GM23338 (cell line): ENCODE data around the gene SELENOS. TPM values are rescaled to one million over a fixed set of nuclear protein-coding genes. Genes with fewer than 3 reads are reported as not detected.
A peak's percentile ranks its signal among the peaks of the same experiment; 100 is the strongest.

Experiments
- ATAC-seq: fragments of 200-7000 bp; cut with Tn5 transposase; 3 replicates; pipeline ENCODE4 v1.9.1; 2020
- DNase-seq: peaks from one replicate; pipeline ENCODE4 v3.0.0-alpha.2; 2015; ENCODE audit warnings: low spot score
- H2AFZ ChIP-seq: fragments of 200-600 bp; sonication (generic); 2 replicates; pipeline ENCODE4 v1.8.0; 2016; ENCODE audit warnings: antibody characterized with exemption, mild to moderate bottlenecking, moderate library complexity
- H3F3A ChIP-seq: fragments of 200-600 bp; sonication (generic); replicated peaks from 2 replicates; pipeline ENCODE4 v1.8.0; 2017; ENCODE audit warnings: antibody characterized with exemption, mixed run types, low read depth
- H3K27ac ChIP-seq: fragments of 200-600 bp; sonication (generic); 2 replicates; pipeline ENCODE4 v1.6.1; 2016; ENCODE audit warnings: low read depth
- H3K27me3 ChIP-seq: fragments of 200-600 bp; sonication (generic); 2 replicates; pipeline ENCODE4 v1.8.0; 2016; ENCODE audit warnings: mild to moderate bottlenecking, mixed run types, moderate library complexity; ENCODE audit not compliant: insufficient read depth
- H3K36me3 ChIP-seq: fragments of 200-600 bp; sonication (generic); 2 replicates; pipeline ENCODE4 v1.8.0; 2016; ENCODE audit warnings: mild to moderate bottlenecking; ENCODE audit not compliant: insufficient read depth
- H3K4me1 ChIP-seq: fragments of 200-600 bp; sonication (generic); 2 replicates; pipeline ENCODE4 v1.8.0; 2016; ENCODE audit warnings: mild to moderate bottlenecking, moderate library complexity; ENCODE audit not compliant: insufficient read depth
- H3K4me2 ChIP-seq: fragments of 200-600 bp; sonication (generic); 2 replicates; pipeline ENCODE4 v1.7.1; 2017; ENCODE audit warnings: mixed run types
- H3K4me3 ChIP-seq: fragments of 200-600 bp; sonication (generic); 2 replicates; pipeline ENCODE4 v1.6.1; 2016; ENCODE audit warnings: mixed run types
- H3K79me2 ChIP-seq: fragments of 200-600 bp; sonication (generic); replicated peaks from 2 replicates; pipeline ENCODE4 v1.8.0; 2017; ENCODE audit warnings: mild to moderate bottlenecking; ENCODE audit not compliant: insufficient read depth
- H3K9me2 ChIP-seq: fragments of 200-600 bp; sonication (generic); 2 replicates; pipeline ENCODE4 v1.8.0; 2017; ENCODE audit not compliant: insufficient read depth
- H4K20me1 ChIP-seq: fragments of 200-600 bp; sonication (generic); replicated peaks from 2 replicates; pipeline ENCODE4 v1.8.0; 2017; ENCODE audit warnings: mild to moderate bottlenecking; ENCODE audit not compliant: insufficient read depth
- H3K27ac Mint-ChIP-seq: 2 replicates; pipeline ENCODE4 v1.8.0; 2020; ENCODE audit warnings: inconsistent platforms, mild to moderate bottlenecking, moderate library complexity, mixed read lengths
- H3K27me3 Mint-ChIP-seq: 3 replicates; pipeline ENCODE4 v1.8.0; 2022; ENCODE audit warnings: low read depth, mild to moderate bottlenecking, moderate library complexity, mixed read lengths, inconsistent platforms; ENCODE audit not compliant: insufficient read depth, poor library complexity
- H3K36me3 Mint-ChIP-seq: 3 replicates; pipeline ENCODE4 v1.8.0; 2021; ENCODE audit warnings: low read depth, mild to moderate bottlenecking, inconsistent platforms, moderate library complexity, mixed read lengths
- H3K4me1 Mint-ChIP-seq: 3 replicates; pipeline ENCODE4 v1.8.0; 2020; ENCODE audit warnings: mild to moderate bottlenecking, inconsistent platforms, mixed read lengths
- H3K4me3 Mint-ChIP-seq: 3 replicates; pipeline ENCODE4 v1.8.0; 2021; ENCODE audit warnings: moderate library complexity, mild to moderate bottlenecking, inconsistent platforms, mixed read lengths
- H3K9me3 Mint-ChIP-seq: 3 replicates; pipeline ENCODE4 v1.8.0; 2020; ENCODE audit warnings: moderate library complexity, mild to moderate bottlenecking, inconsistent platforms, mixed read lengths
- CREB1 ChIP-seq: fragments of 250-450 bp; sonication (Bioruptor Pico); IDR thresholded peaks from 2 replicates; pipeline ENCODE4 v1.5.0; 2020; ENCODE audit warnings: low read depth, mild to moderate bottlenecking, moderate library complexity
- CTCF ChIP-seq, 2 experiments: fragments of 200-600 bp in 1 of 2; sonication (generic) in 1 of 2; conservative IDR thresholded peaks; 2 replicates each; pipeline versions ENCODE4 v1.5.1 to v1.6.1; 2016 to 2017; ENCODE audit warnings: antibody characterized with exemption in 2 of 2, low read depth in 2 of 2, mild to moderate bottlenecking in 2 of 2, moderate library complexity in 1 of 2
- EZH2 ChIP-seq: fragments of 200-600 bp; sonication (generic); IDR thresholded peaks from one replicate; pipeline ENCODE4 v1.8.0; 2017; ENCODE audit warnings: antibody characterized with exemption, mild to moderate bottlenecking, low read depth; ENCODE audit not compliant: unreplicated experiment
- EZH2phosphoT487 ChIP-seq: fragments of 200-600 bp; sonication (generic); IDR thresholded peaks from one replicate; pipeline ENCODE4 v1.8.1; 2018; ENCODE audit warnings: antibody characterized with exemption; ENCODE audit not compliant: unreplicated experiment
- JUNB ChIP-seq: IDR thresholded peaks from one replicate; pipeline ENCODE4 v1.6.1; 2016; ENCODE audit warnings: antibody characterized with exemption; ENCODE audit not compliant: unreplicated experiment
- NANOG ChIP-seq: IDR thresholded peaks from 2 replicates; pipeline ENCODE4 v1.6.1; 2016; ENCODE audit warnings: antibody characterized with exemption, borderline replicate concordance
- POLR2AphosphoS5 ChIP-seq: IDR thresholded peaks from 2 replicates; pipeline ENCODE4 v1.6.1; 2016; ENCODE audit warnings: antibody characterized with exemption, low read depth
- STAT1 ChIP-seq: IDR thresholded peaks from one replicate; pipeline ENCODE4 v1.6.1; 2016; ENCODE audit warnings: antibody characterized with exemption; ENCODE audit not compliant: unreplicated experiment
- ZNF114 ChIP-seq: fragments of 250-450 bp; sonication (Bioruptor Pico); IDR thresholded peaks from 2 replicates; pipeline ENCODE4 v1.5.0; 2020; ENCODE audit warnings: mild to moderate bottlenecking, moderate library complexity
- ZNF331 ChIP-seq: fragments of 250-450 bp; sonication (Bioruptor Pico); IDR thresholded peaks from 2 replicates; pipeline ENCODE4 v1.5.0; 2020; ENCODE audit warnings: low read depth, mild to moderate bottlenecking, moderate library complexity
- ZNF462 ChIP-seq: fragments of 250-450 bp; sonication (Bioruptor Pico); IDR thresholded peaks from 2 replicates; pipeline ENCODE4 v1.5.0; 2020; ENCODE audit warnings: mild to moderate bottlenecking, moderate library complexity
- polyA plus RNA-seq: library from polyadenylated mRNA; unstranded; fragments of >200 nt; fragmentation: Nextera tagmentation; extraction: Ambion mirVana; gene quantifications from 2 replicates; pipeline ENCODE4 v1.2.1, GENCODE V29; 2016
- total RNA-seq: library from RNA; depleted of rRNA; stranded (reverse); fragments of >200 nt; shearing (Covaris generic); gene quantifications from 2 replicates; pipeline ENCODE4 v1.2.3, GENCODE V29; 2014
- TF ChIP-seq, protein P1 (sequence below): IDR thresholded peaks from 2 replicates; pipeline ENCODE4 v1.6.1; 2016; ENCODE audit warnings: antibody characterized with exemption

The SELENOS gene
- total and polyA plus RNA-seq, 2 experiments from 2014 or later: 37.0 to 106 TPM

DNA sequence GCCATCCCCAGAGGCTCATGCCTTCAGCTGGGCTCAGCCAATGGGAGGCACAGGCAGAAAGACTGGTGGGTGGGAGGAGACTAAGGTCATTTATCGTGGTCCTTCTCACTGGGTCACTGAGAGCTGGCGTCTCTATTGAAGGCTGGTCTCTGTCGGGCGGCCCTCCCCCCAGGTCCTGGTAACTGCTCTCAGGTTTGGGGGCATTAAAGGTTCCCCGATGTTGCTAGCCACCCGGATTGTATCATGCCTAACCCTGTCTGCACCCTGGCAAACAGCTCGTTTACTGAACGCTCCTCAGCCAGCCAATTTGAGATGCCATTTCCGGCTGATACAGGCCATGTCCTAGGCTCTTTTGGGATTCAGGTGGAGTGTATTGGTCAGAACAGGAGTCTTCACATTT, 10.5 kb downstream of the SELENOS start:
- H3K79me2 ChIP-seq: no peaks in the 10 kb centered on the region
- H2AFZ ChIP-seq: no peak overlapping the region
- no peak for TF ChIP-seq ZNF114 (CRISPR knock-in tag)
- H3K9me2 ChIP-seq: no peaks in the 10 kb centered on the region
- H3K4me3 ChIP-seq: no peak overlapping the region
- peaks cover 13% of the 10 kb centered on the region for H3F3A ChIP-seq
- Mint-ChIP-seq H3K9me3 (no peaks in the 10 kb centered on the region), H3K4me1 (peaks cover 9% of the 10 kb centered on the region), H3K27me3 (peaks cover 12% of the 10 kb centered on the region), H3K27ac (peak overlapping the region; percentile 21; the same call in 1 of the 2 replicates), H3K36me3 (peaks cover 24% of the 10 kb centered on the region), H3K4me3 (no peak overlapping the region)
- ATAC-seq: peak; percentile 21; the same call in 2 of the 3 replicates
- H3K36me3 ChIP-seq: peaks cover 12% of the 10 kb centered on the region
- no peaks in the 10 kb centered on the region for H3K27me3 ChIP-seq
- no peaks in the 10 kb centered on the region for H4K20me1 ChIP-seq
- H3K4me1 ChIP-seq: peaks cover 8% of the 10 kb centered on the region; the same call in 1 of the 2 replicates
- H3K4me2 ChIP-seq: no peak overlapping the region
- DNase-seq: no peak
- peak overlapping the region; percentile 76; the same call in 1 of the 2 replicates for H3K27ac ChIP-seq

DNA sequence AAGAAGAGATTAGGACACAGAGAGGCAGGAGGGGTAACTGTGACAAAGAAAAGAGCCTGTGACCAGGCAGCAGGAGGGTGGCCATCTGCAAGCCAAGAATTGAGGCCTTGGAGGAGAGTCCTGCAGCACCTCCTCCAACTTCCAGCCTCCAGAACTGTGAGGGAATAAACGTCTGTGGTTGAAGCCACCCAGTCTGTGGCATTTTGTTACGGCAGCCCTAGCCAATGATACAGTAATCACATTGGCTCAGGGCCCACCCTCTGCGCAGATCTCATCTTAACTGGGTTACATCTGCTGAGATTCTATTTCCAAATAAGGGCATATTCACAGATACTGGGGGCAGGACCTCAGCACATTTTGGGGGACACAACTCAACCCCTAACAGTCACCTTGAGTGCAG, 11.3 kb downstream of the SELENOS start:
- H2AFZ ChIP-seq: no peak overlapping the region
- H3K9me2 ChIP-seq: no peaks in the 10 kb centered on the region
- no peak overlapping the region for H3K27ac Mint-ChIP-seq
- H3K9me3 Mint-ChIP-seq: no peaks in the 10 kb centered on the region
- peaks cover 8% of the 10 kb centered on the region for H3F3A ChIP-seq
- peaks cover 8% of the 10 kb centered on the region; the same call in 1 of the 2 replicates for H3K4me1 ChIP-seq
- peaks cover 12% of the 10 kb centered on the region for H3K27me3 Mint-ChIP-seq
- H3K36me3 ChIP-seq: peaks cover 4% of the 10 kb centered on the region
- peaks cover 9% of the 10 kb centered on the region for H3K4me1 Mint-ChIP-seq
- H3K27me3 ChIP-seq: no peaks in the 10 kb centered on the region
- no peaks in the 10 kb centered on the region for H4K20me1 ChIP-seq
- H3K36me3 Mint-ChIP-seq: peaks cover 16% of the 10 kb centered on the region
- ATAC-seq (no peak), DNase-seq (no peak)
- H3K4me3 ChIP-seq: no peak overlapping the region
- H3K79me2 ChIP-seq: no peaks in the 10 kb centered on the region
- H3K27ac ChIP-seq: no peak overlapping the region
- no peak overlapping the region for H3K4me3 Mint-ChIP-seq
- H3K4me2 ChIP-seq: no peak overlapping the region
- TF ChIP-seq STAT1 (no peak), CTCF (conservative IDR thresholded peaks at IDR 0.05; ENCODE audit: low read depth in 2 of 2) (no peak), CREB1 (no peak), NANOG (no peak), EZH2phosphoT487 (no peak), ZNF331 (no peak), EZH2 (no peak), ZNF462 (CRISPR knock-in tag) (no peak), POLR2AphosphoS5 (no peak), JUNB (no peak), ZNF114 (CRISPR knock-in tag) (no peak)
- TF ChIP-seq, protein P1, sequence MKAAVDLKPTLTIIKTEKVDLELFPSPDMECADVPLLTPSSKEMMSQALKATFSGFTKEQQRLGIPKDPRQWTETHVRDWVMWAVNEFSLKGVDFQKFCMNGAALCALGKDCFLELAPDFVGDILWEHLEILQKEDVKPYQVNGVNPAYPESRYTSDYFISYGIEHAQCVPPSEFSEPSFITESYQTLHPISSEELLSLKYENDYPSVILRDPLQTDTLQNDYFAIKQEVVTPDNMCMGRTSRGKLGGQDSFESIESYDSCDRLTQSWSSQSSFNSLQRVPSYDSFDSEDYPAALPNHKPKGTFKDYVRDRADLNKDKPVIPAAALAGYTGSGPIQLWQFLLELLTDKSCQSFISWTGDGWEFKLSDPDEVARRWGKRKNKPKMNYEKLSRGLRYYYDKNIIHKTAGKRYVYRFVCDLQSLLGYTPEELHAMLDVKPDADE: no peak
